ENCODE data around the gene OCLN. TPM values are rescaled to one million over a fixed set of nuclear protein-coding genes. Genes with fewer than 3 reads are reported as not detected.

The OCLN gene
- total RNA-seq, 2 experiments from 2014 or later, result 5.5 to 6.8 TPM

- ATAC-seq (ENCODE audit: poor library complexity), result no peak
- DNase-seq, result no peak
- H3K4me3 ChIP-seq (ENCODE audit: low read length), result no peak overlapping the region
- H3K9me3 ChIP-seq (ENCODE audit: control insufficient read depth in 1 of 2, insufficient read depth in 1 of 2, low read length in 2 of 2), result peaks cover 0 to 6% of the 10 kb centered on the region in 2 experiments
- Mint-ChIP-seq H3K27ac (no peak overlapping the region), H3K9me3 (no peaks in the 10 kb centered on the region), H3K4me1 (ENCODE audit: low read depth) (no peaks in the 10 kb centered on the region), H3K27me3 (peaks cover 67% of the 10 kb centered on the region), H3K4me3 (no peak overlapping the region), H3K36me3 (ENCODE audit: low read depth) (no peaks in the 10 kb centered on the region)
- peaks cover 22 to 36% of the 10 kb centered on the region in 2 experiments for H3K27me3 ChIP-seq (ENCODE audit: control insufficient read depth in 1 of 2, insufficient read depth in 2 of 2, low read length in 2 of 2)
- POLR2A ChIA-PET, result no interaction called here
- peaks cover 22% of the 10 kb centered on the region for H3K4me1 ChIP-seq (ENCODE audit: insufficient read depth, low read length)
- TF ChIP-seq CTCF (IDR thresholded peaks at IDR 0.05), result no peak
- no peak overlapping the region for H3K27ac ChIP-seq (ENCODE audit: low read depth in 1 of 2, low read length in 2 of 2)
- CTCF ChIA-PET, result no interaction called here
- no peaks in the 10 kb centered on the region for H3K36me3 ChIP-seq (ENCODE audit: insufficient read depth, low read length)
- intact Hi-C loops (cut with DNase I, micrococcal nuclease), result no loop called here
Observed at GRCh38 chr5:69489246-69489645, 3.3 kb upstream of the OCLN start.

GRCh38 chr5:69491027-69491426 is 1.6 kb upstream of the OCLN start:
- Mint-ChIP-seq H3K27ac (no peak overlapping the region), H3K27me3 (peaks cover 74% of the 10 kb centered on the region), H3K36me3 (ENCODE audit: low read depth) (no peaks in the 10 kb centered on the region), H3K9me3 (no peaks in the 10 kb centered on the region), H3K4me1 (ENCODE audit: low read depth) (no peaks in the 10 kb centered on the region), H3K4me3 (no peak overlapping the region)
- peaks cover 35 to 52% of the 10 kb centered on the region in 2 experiments for H3K27me3 ChIP-seq (ENCODE audit: control insufficient read depth in 1 of 2, insufficient read depth in 2 of 2, low read length in 2 of 2)
- no peak overlapping the region for H3K4me3 ChIP-seq (ENCODE audit: low read length)
- CTCF ChIA-PET, result no interaction called here
- peaks cover 22% of the 10 kb centered on the region for H3K4me1 ChIP-seq (ENCODE audit: insufficient read depth, low read length)
- H3K27ac ChIP-seq (ENCODE audit: low read depth in 1 of 2, low read length in 2 of 2), result no peak overlapping the region
- peaks cover 0 to 6% of the 10 kb centered on the region in 2 experiments for H3K9me3 ChIP-seq (ENCODE audit: control insufficient read depth in 1 of 2, insufficient read depth in 1 of 2, low read length in 2 of 2)
- no peak for DNase-seq
- ATAC-seq (ENCODE audit: poor library complexity), result no peak
- POLR2A ChIA-PET, result no interaction called here
- no peaks in the 10 kb centered on the region for H3K36me3 ChIP-seq (ENCODE audit: insufficient read depth, low read length)
- TF ChIP-seq CTCF (IDR thresholded peaks at IDR 0.05), result no peak
- intact Hi-C loops (cut with DNase I, micrococcal nuclease), result no loop called here

GRCh38 chr5:69491838-69492390 is 676 bp upstream of the OCLN start:
- H3K4me1 ChIP-seq (ENCODE audit: insufficient read depth, low read length), result peaks cover 22% of the 10 kb centered on the region
- no peaks in the 10 kb centered on the region for H3K36me3 ChIP-seq (ENCODE audit: insufficient read depth, low read length)
- intact Hi-C loops (cut with DNase I, micrococcal nuclease), result no loop called here
- H3K9me3 ChIP-seq (ENCODE audit: control insufficient read depth in 1 of 2, insufficient read depth in 1 of 2, low read length in 2 of 2), result peaks cover 0 to 6% of the 10 kb centered on the region in 2 experiments
- H3K4me3 Mint-ChIP-seq, result peak overlapping the region; percentile 75
- ChIA-PET POLR2A (no interaction called here), CTCF (no interaction called here)
- no peaks in the 10 kb centered on the region for H3K4me1 Mint-ChIP-seq (ENCODE audit: low read depth)
- H3K27me3 ChIP-seq (ENCODE audit: control insufficient read depth in 1 of 2, insufficient read depth in 2 of 2, low read length in 2 of 2), result peaks cover 35 to 52% of the 10 kb centered on the region in 2 experiments
- H3K27ac ChIP-seq (ENCODE audit: low read depth in 1 of 2, low read length in 2 of 2), result no peak overlapping the region
- peak overlapping the region; percentile 36 for H3K4me3 ChIP-seq (ENCODE audit: low read length)
- no peaks in the 10 kb centered on the region for H3K9me3 Mint-ChIP-seq
- no peak for TF ChIP-seq CTCF (IDR thresholded peaks at IDR 0.05)
- H3K27ac Mint-ChIP-seq, result no peak overlapping the region
- no peaks in the 10 kb centered on the region for H3K36me3 Mint-ChIP-seq (ENCODE audit: low read depth)
- DNase-seq, result no peak
- peaks cover 69% of the 10 kb centered on the region for H3K27me3 Mint-ChIP-seq
- ATAC-seq (ENCODE audit: poor library complexity), result no peak

Data from CD4-positive, alpha-beta T cell (primary cell).